H1 (cell line): ENCODE measurements around the gene LPP. TPM values are rescaled to one million over a fixed set of nuclear protein-coding genes. Genes with fewer than 3 reads are reported as not detected.

Source experiments
- CTCF ChIA-PET: fragments of 300-600 bp; sonication (Branson Sonifier 250); formaldehyde crosslinking; loops from one replicate; lab custom pipeline; 2021; ENCODE audit not compliant: partially characterized antibody; lab: Charles Lee
- POLR2A ChIA-PET: fragments of 300-600 bp; sonication (Branson Sonifier 250); formaldehyde crosslinking; loops from one replicate; lab custom pipeline; 2021; ENCODE audit warnings: inconsistent platforms; ENCODE audit not compliant: partially characterized antibody; lab: Charles Lee
- DNase-seq, 2 experiments: peaks; one replicate each; pipeline versions ENCODE4 v3.0.0 to v3.0.0-alpha.2; 2010 to 2022; ENCODE audit warnings: low spot score in 2 of 2, low read depth in 1 of 2, mixed read lengths in 1 of 2
- FAIRE-seq: peaks from 2 replicates; lab custom pipeline; 2011; peaks lifted over from hg19 to GRCh38; lab: Jason Lieb, UNC
- H2AFZ ChIP-seq: 2 replicates; pipeline ENCODE4 v1.8.1; 2012; ENCODE audit warnings: low read length, inconsistent platforms
- H2AK5ac ChIP-seq: 2 replicates; pipeline ENCODE4 v1.6.1; 2013; ENCODE audit warnings: low read depth, low read length
- H2BK120ac ChIP-seq: replicated peaks from 2 replicates; pipeline ENCODE3; 2013; ENCODE audit warnings: low read depth, low read length, inconsistent platforms
- H2BK12ac ChIP-seq: 2 replicates; pipeline ENCODE4 v1.6.1; 2013; ENCODE audit warnings: low read depth, low read length
- H2BK15ac ChIP-seq: 2 replicates; pipeline ENCODE4 v1.6.1; 2013; ENCODE audit warnings: low read length
- H2BK20ac ChIP-seq: 2 replicates; pipeline ENCODE4 v1.6.1; 2013; ENCODE audit warnings: low read length
- H2BK5ac ChIP-seq: 2 replicates; pipeline ENCODE4 v1.6.1; 2013; ENCODE audit warnings: low read depth, low read length
- H3K14ac ChIP-seq: 2 replicates; pipeline ENCODE4 v1.6.1; 2013; ENCODE audit warnings: inconsistent platforms; ENCODE audit not compliant: insufficient read length
- H3K18ac ChIP-seq: 2 replicates; pipeline ENCODE4 v1.6.1; 2013; ENCODE audit warnings: low read length; ENCODE audit errors: extremely low read depth
- H3K23ac ChIP-seq: 2 replicates; pipeline ENCODE4 v1.6.1; 2013; ENCODE audit warnings: inconsistent platforms; ENCODE audit not compliant: insufficient read length
- H3K23me2 ChIP-seq: 2 replicates; pipeline ENCODE4 v1.6.1; 2013; ENCODE audit warnings: low read depth, low read length
- H3K27ac ChIP-seq: 2 replicates; pipeline ENCODE4 v1.6.1; 2011; ENCODE audit warnings: low read depth, low read length, inconsistent platforms
- H3K27me3 ChIP-seq, 4 experiments: replicated peaks in 1 of 4; 1 replicate in 1 of 4; 2 replicates in 3 of 4; pipeline versions ENCODE4 v1.6.1 to v1.8.1; 2011 to 2013; ENCODE audit warnings: low read length in 3 of 4, mild to moderate bottlenecking in 3 of 4, inconsistent platforms in 2 of 4, mixed read lengths in 2 of 4, moderate library complexity in 1 of 4; ENCODE audit not compliant: control insufficient read depth in 3 of 4, insufficient read depth in 3 of 4; ENCODE audit errors: extremely low read depth in 1 of 4
- H3K36me3 ChIP-seq, 4 experiments: 2 replicates each; pipeline versions ENCODE4 v1.6.1 to v1.8.1; 2011 to 2013; ENCODE audit warnings: mild to moderate bottlenecking in 4 of 4, low read length in 3 of 4, moderate library complexity in 2 of 4, control low read depth in 1 of 4, inconsistent platforms in 1 of 4; ENCODE audit not compliant: insufficient read depth in 4 of 4, control insufficient read depth in 2 of 4
- H3K4ac ChIP-seq: replicated peaks from 2 replicates; pipeline ENCODE3; 2013; ENCODE audit warnings: low read length, low read depth, mixed read lengths, inconsistent platforms; ENCODE audit not compliant: insufficient read length
- H3K4me1 ChIP-seq, 4 experiments: replicated peaks in 1 of 4; 1 replicate in 1 of 4; 2 replicates in 3 of 4; pipeline versions ENCODE4 v1.6.1 to v1.8.1; 2011 to 2013; ENCODE audit warnings: low read length in 3 of 4, inconsistent platforms in 2 of 4, mixed read lengths in 1 of 4; ENCODE audit not compliant: insufficient read depth in 4 of 4, control insufficient read depth in 3 of 4
- H3K4me2 ChIP-seq, 2 experiments: 2 replicates each; pipeline versions ENCODE4 v1.6.1 to v1.8.1; 2011 to 2013; ENCODE audit warnings: low read depth in 2 of 2, low read length in 2 of 2, control low read depth in 1 of 2, inconsistent platforms in 1 of 2, mild to moderate bottlenecking in 1 of 2; ENCODE audit not compliant: insufficient read depth in 1 of 2
- H3K4me3 ChIP-seq, 4 experiments: fragments of 200-600, 300-600 bp in 1 of 4; sonication (generic), shearing (Covaris generic), sonication (Bioruptor Twin) in 1 of 4; 2 replicates each; pipeline versions ENCODE4 v1.5.1 to v1.8.1; 2011 to 2016; ENCODE audit warnings: low read length in 4 of 4, low read depth in 3 of 4, control low read depth in 2 of 4, inconsistent platforms in 2 of 4, mild to moderate bottlenecking in 2 of 4, mixed read lengths in 1 of 4, moderate library complexity in 1 of 4; ENCODE audit not compliant: insufficient read depth in 2 of 4; ENCODE audit errors: extremely low read depth in 1 of 4
- H3K56ac ChIP-seq: replicated peaks from 2 replicates; pipeline ENCODE3; 2013; ENCODE audit warnings: low read depth, mild to moderate bottlenecking, mixed read lengths, low read length, inconsistent platforms; ENCODE audit not compliant: insufficient read length
- H3K79me1 ChIP-seq: 2 replicates; pipeline ENCODE4 v1.6.1; 2013; ENCODE audit warnings: low read depth, low read length, control low read depth
- H3K79me2 ChIP-seq, 2 experiments: 2 replicates each; pipeline versions ENCODE4 v1.6.1 to v1.8.1; 2012 to 2013; ENCODE audit warnings: low read length in 2 of 2, mild to moderate bottlenecking in 2 of 2, inconsistent platforms in 1 of 2; ENCODE audit not compliant: insufficient read depth in 2 of 2, control insufficient read depth in 1 of 2
- H3K9ac ChIP-seq, 4 experiments: replicated peaks in 1 of 4; 1 replicate in 1 of 4; 2 replicates in 3 of 4; pipeline versions ENCODE4 v1.6.1 to v1.8.1; 2011 to 2013; ENCODE audit warnings: low read depth in 3 of 4, low read length in 3 of 4, control low read depth in 2 of 4, mild to moderate bottlenecking in 2 of 4, moderate library complexity in 2 of 4, inconsistent platforms in 1 of 4; ENCODE audit errors: extremely low read depth in 1 of 4
- H3K9me3 ChIP-seq, 2 experiments: 2 replicates each; pipeline versions ENCODE4 v1.6.1 to v1.8.1; 2012 to 2013; ENCODE audit warnings: mild to moderate bottlenecking in 2 of 2, moderate library complexity in 2 of 2, control low read depth in 1 of 2, inconsistent platforms in 1 of 2, low read depth in 1 of 2, low read length in 1 of 2, mixed read lengths in 1 of 2; ENCODE audit not compliant: insufficient read depth in 2 of 2
- H4K20me1 ChIP-seq, 2 experiments: replicated peaks in 1 of 2; 2 replicates each; pipeline versions ENCODE3 to v1.8.1; 2011 to 2013; ENCODE audit warnings: inconsistent platforms in 2 of 2, low read length in 2 of 2, mild to moderate bottlenecking in 1 of 2; ENCODE audit not compliant: insufficient read depth in 2 of 2, control insufficient read depth in 1 of 2
- H4K5ac ChIP-seq: 2 replicates; pipeline ENCODE4 v1.6.1; 2013; ENCODE audit warnings: low read length, low read depth, mixed read lengths, inconsistent platforms; ENCODE audit not compliant: insufficient read length
- H4K8ac ChIP-seq: 2 replicates; pipeline ENCODE4 v1.8.0; 2013; ENCODE audit warnings: mild to moderate bottlenecking, moderate library complexity, low read length, inconsistent platforms; ENCODE audit not compliant: insufficient read depth; ENCODE audit errors: extremely low read depth
- H4K91ac ChIP-seq: replicated peaks from 2 replicates; pipeline ENCODE3; 2013; ENCODE audit warnings: low read length, mixed read lengths, inconsistent platforms; ENCODE audit not compliant: insufficient read length
- ASH2L ChIP-seq: fragments of 200-600, 300-600 bp; sonication (generic); IDR thresholded peaks from one replicate; pipeline ENCODE4 v1.7.1; 2017; ENCODE audit warnings: low read length
- CBX5 ChIP-seq: fragments of 300-800, 300-1000 bp; sonication (generic); IDR thresholded peaks from 2 replicates; pipeline ENCODE4 v1.7.1; 2016; ENCODE audit warnings: antibody characterized with exemption, low read length, low read depth
- EGR1 ChIP-seq: IDR thresholded peaks from 2 replicates; pipeline ENCODE4 v1.6.1; 2011; ENCODE audit warnings: low read depth, low read length, borderline replicate concordance
- HDAC2 ChIP-seq, 2 experiments: fragments of 300-600 bp in 1 of 2; sonication (generic) in 1 of 2; IDR thresholded peaks; 2 replicates each; pipeline ENCODE4 v1.6.1; 2011 to 2012; ENCODE audit warnings: low read depth in 2 of 2, low read length in 2 of 2, mild to moderate bottlenecking in 2 of 2, moderate library complexity in 2 of 2, borderline replicate concordance in 1 of 2, inconsistent platforms in 1 of 2
- JUN ChIP-seq: IDR thresholded peaks from 2 replicates; pipeline ENCODE4 v1.6.1; 2011; ENCODE audit warnings: low read depth, mild to moderate bottlenecking, improper control_type of control experiment, low read length
- KDM4A ChIP-seq: IDR thresholded peaks from one replicate; pipeline ENCODE4 v1.7.1; 2012; ENCODE audit warnings: low read depth, mild to moderate bottlenecking, moderate library complexity, low read length, inconsistent platforms; ENCODE audit not compliant: severe bottlenecking
- NANOG ChIP-seq: IDR thresholded peaks from 2 replicates; pipeline ENCODE4 v1.6.1; 2011; ENCODE audit warnings: low read length, low read depth, mild to moderate bottlenecking, inconsistent platforms; ENCODE audit not compliant: insufficient read depth, poor library complexity, severe bottlenecking
- POLR2A ChIP-seq, 2 experiments: IDR thresholded peaks; 1 replicate in 1 of 2; 2 replicates in 1 of 2; pipeline ENCODE4 v1.6.1; 2011; ENCODE audit warnings: low read depth in 2 of 2, low read length in 2 of 2, mild to moderate bottlenecking in 2 of 2; ENCODE audit errors: control extremely low read depth in 1 of 2
- POU5F1 ChIP-seq: IDR thresholded peaks from 2 replicates; pipeline ENCODE4 v1.6.1; 2011; ENCODE audit warnings: low read depth, mild to moderate bottlenecking, low read length, moderate library complexity
- RBBP5 ChIP-seq: IDR thresholded peaks from 2 replicates; pipeline ENCODE4 v1.7.1; 2012; ENCODE audit warnings: low read depth, mild to moderate bottlenecking, inconsistent platforms, low read length, moderate library complexity, borderline replicate concordance
- RXRA ChIP-seq: IDR thresholded peaks from 2 replicates; pipeline ENCODE4 v1.6.1; 2011; ENCODE audit warnings: low read depth, mild to moderate bottlenecking, low read length, moderate library complexity; ENCODE audit not compliant: insufficient read depth
- SUZ12 ChIP-seq: fragments of 200-600 bp; sonication (generic); IDR thresholded peaks from 2 replicates; pipeline ENCODE4 v1.6.1; 2012; ENCODE audit warnings: mild to moderate bottlenecking, inconsistent platforms, low read length, moderate library complexity, mixed read lengths
- TBP ChIP-seq: IDR thresholded peaks from 2 replicates; pipeline ENCODE4 v1.6.1; 2011; ENCODE audit warnings: low read depth, low read length, improper control_type of control experiment
- WGBS, 2 experiments: shearing (Covaris generic) in 1 of 2; methylation state at CpG; one replicate each; pipeline versions ENCODE4 v1.1.6 to v1.1.7; 2013 to 2015; ENCODE audit warnings: low lambda C conversion rate in 2 of 2, mixed read lengths in 2 of 2, inconsistent platforms in 1 of 2, low coverage in 1 of 2, missing lambda C conversion rate in 1 of 2; ENCODE audit not compliant: insufficient replicate concordance in 2 of 2, insufficient coverage in 1 of 2, insufficient read length in 1 of 2; ENCODE audit errors: extremely low coverage in 1 of 2, missing lambda C conversion rate in 1 of 2; 5-methylcytosine and 5-hydroxymethylcytosine counted together
- polyA plus RNA-seq, 7 experiments: library from polyadenylated mRNA; depleted of rRNA in 3 of 7; stranded (reverse) in 5 of 7; unstranded in 2 of 7; fragments of >200 nt in 5 of 7; fragments of 200-250 nt in 2 of 7; gene quantifications; 1 replicate in 5 of 7; 2 replicates in 1 of 7; 4 replicates in 1 of 7; pipeline versions ENCODE4 v1.2.1 to v1.2.3, GENCODE V29; 2011 to 2013; ENCODE audit warnings: missing spikeins in 2 of 7, mixed read lengths in 2 of 7
- total RNA-seq: library from RNA; stranded (reverse); fragmentation: NEBNext Ultra II Directional; extraction: Animal tissue kit (Norgen Biotek cat#: 25700); gene quantifications from 2 replicates; pipeline ENCODE4 v1.2.1, GENCODE V29; 2021

The LPP gene
- total and polyA plus RNA-seq, 2 of the 8 experiments (the other 6 are each of a cell fraction or from before 2014, with no cell fraction given) = 10.0 to 53.3 TPM

- H3K27me3 ChIP-seq = no peaks in the 10 kb centered on the region
- no peak overlapping the region for H4K8ac ChIP-seq
- no peak overlapping the region for H3K4me2 ChIP-seq
- H2BK15ac ChIP-seq = no peak overlapping the region
- H3K36me3 ChIP-seq = no peaks in the 10 kb centered on the region
- no peaks in the 10 kb centered on the region for H3K4me1 ChIP-seq
- no peaks in the 10 kb centered on the region for H3K79me1 ChIP-seq
- FAIRE-seq = no peak
- DNase-seq = no peak
- no peak overlapping the region for H3K4me3 ChIP-seq
- H3K56ac ChIP-seq = no peak overlapping the region
- no peaks in the 10 kb centered on the region; the same call in 1 of the 2 replicates for H3K23me2 ChIP-seq
- H2BK120ac ChIP-seq = no peak overlapping the region
- WGBS, 2 experiments = 89% methylated on average over 3 of the region's 3 CpGs; no CpG with 5 or more reads in 1 of the 2 experiments
- no peak overlapping the region for H2BK12ac ChIP-seq
- no peak overlapping the region for H3K23ac ChIP-seq
- H4K20me1 ChIP-seq = no peaks in the 10 kb centered on the region
- no peak overlapping the region for H2BK20ac ChIP-seq
- CTCF ChIA-PET = interaction anchor here (0.6 to 1.5 kb wide), 2 partner anchors 181 to 306 kb away, joined by 3 to 4 read pairs; no protein-coding TSS in a partner anchor
- no peak overlapping the region for H3K4ac ChIP-seq
- H3K27ac ChIP-seq = no peak overlapping the region
- H4K91ac ChIP-seq = no peak overlapping the region
- H3K18ac ChIP-seq = no peak overlapping the region
- no peaks in the 10 kb centered on the region for H3K79me2 ChIP-seq
- no peak overlapping the region for H2BK5ac ChIP-seq
- H2AK5ac ChIP-seq = no peak overlapping the region
- POLR2A ChIA-PET = no interaction called here
- no peak overlapping the region for H2AFZ ChIP-seq
- no peaks in the 10 kb centered on the region for H3K9me3 ChIP-seq
- no peak overlapping the region for H3K9ac ChIP-seq
- no peak overlapping the region for H3K14ac ChIP-seq
- H4K5ac ChIP-seq = no peak overlapping the region
- TF ChIP-seq JUN = no peak
- no peak for TF ChIP-seq POLR2A (IDR thresholded peaks at IDR 0.05; ENCODE audit: control extremely low read depth in 1 of 2, low read depth in 2 of 2, low read length in 2 of 2)
- no peak for TF ChIP-seq HDAC2 (IDR thresholded peaks at IDR 0.05; ENCODE audit: borderline replicate concordance in 1 of 2, low read depth in 2 of 2, low read length in 2 of 2)
- TF ChIP-seq ASH2L = no peak
- TF ChIP-seq KDM4A = no peak
- no peak for TF ChIP-seq CBX5
- TF ChIP-seq RXRA = no peak
- TF ChIP-seq TBP = no peak
- no peak for TF ChIP-seq NANOG
- TF ChIP-seq RBBP5 = no peak
- no peak for TF ChIP-seq SUZ12
- no peak for TF ChIP-seq POU5F1
- TF ChIP-seq EGR1 = no peak
These were observed 413.7 kb downstream of the LPP start for GRCh38 chr3:188567478-188568195.
